IMR-90 (cell line): ENCODE data around the gene TRIM24. TPM values are rescaled to one million over a fixed set of nuclear protein-coding genes. Genes with fewer than 3 reads are reported as not detected.
"Not testable (repeated sequence)": the region's sequence is repeated elsewhere in the genome, so short reads cannot be mapped to it uniquely, and the experiment has no call there.

Experiments used
- ATAC-seq: fragments of 200-7000 bp; cut with Tn5 transposase; 2 replicates; pipeline ENCODE4 v1.9.1; 2020; ENCODE audit warnings: low read depth, mild to moderate bottlenecking, moderate library complexity
- BruUV-seq: library from RNA; stranded (reverse); fragments of 400-500 nt; replicated peaks from 2 replicates; lab custom pipeline; 2021; lab: Mats Ljungman, UMichigan
- CTCF ChIA-PET: fragments of 300-600 bp; formaldehyde crosslinking; extraction: SDS; loops from one replicate; lab custom pipeline; 2021; ENCODE audit warnings: antibody characterized with exemption; lab: Yijun Ruan, JAX
- POLR2A ChIA-PET: fragments of 300-600 bp; sonication (Branson Sonifier 250); formaldehyde crosslinking; loops from one replicate; lab custom pipeline; 2022; ENCODE audit warnings: antibody characterized with exemption; ENCODE audit not compliant: unreplicated experiment; lab: Charles Lee
- DNase-seq: peaks from one replicate; pipeline ENCODE4 v3.0.0; 2013
- H2AFZ ChIP-seq: replicated peaks from 2 replicates; pipeline ENCODE3; 2013; ENCODE audit warnings: low read length, mild to moderate bottlenecking; ENCODE audit not compliant: poor library complexity
- H2AK5ac ChIP-seq: 2 replicates; pipeline ENCODE4 v1.6.1; 2013; ENCODE audit warnings: low read depth, low read length, inconsistent platforms
- H2AK9ac ChIP-seq: replicated peaks from 2 replicates; pipeline ENCODE3; 2013; ENCODE audit warnings: mild to moderate bottlenecking, low read depth, low read length, moderate library complexity; ENCODE audit not compliant: poor library complexity
- H2BK120ac ChIP-seq: 2 replicates; pipeline ENCODE4 v1.6.1; 2013; ENCODE audit warnings: low read depth, low read length, inconsistent platforms
- H2BK15ac ChIP-seq: 3 replicates; pipeline ENCODE4 v1.6.1; 2013; ENCODE audit warnings: low read depth, low read length, inconsistent platforms
- H2BK20ac ChIP-seq: 2 replicates; pipeline ENCODE4 v1.6.1; 2013; ENCODE audit warnings: low read depth, mild to moderate bottlenecking, inconsistent platforms, low read length, moderate library complexity
- H2BK5ac ChIP-seq: 2 replicates; pipeline ENCODE4 v1.6.1; 2013; ENCODE audit warnings: mild to moderate bottlenecking, low read depth, low read length, inconsistent platforms; ENCODE audit not compliant: poor library complexity, severe bottlenecking
- H3K14ac ChIP-seq: replicated peaks from 2 replicates; pipeline ENCODE4 v1.6.1; 2013; ENCODE audit warnings: low read depth, low read length, inconsistent platforms
- H3K18ac ChIP-seq: 2 replicates; pipeline ENCODE4 v1.6.1; 2013; ENCODE audit warnings: low read depth, low read length, control low read depth
- H3K23ac ChIP-seq: 2 replicates; pipeline ENCODE4 v1.6.1; 2013; ENCODE audit warnings: low read depth, low read length, inconsistent platforms
- H3K27ac ChIP-seq: 2 replicates; pipeline ENCODE4 v1.5.1; 2013; ENCODE audit warnings: mild to moderate bottlenecking, control low read depth, low read length; ENCODE audit not compliant: insufficient read depth
- H3K27me3 ChIP-seq: 2 replicates; pipeline ENCODE4 v1.6.1; 2013; ENCODE audit warnings: low read length; ENCODE audit not compliant: control insufficient read depth, insufficient read depth
- H3K36me3 ChIP-seq: 2 replicates; pipeline ENCODE4 v1.6.1; 2013; ENCODE audit warnings: low read length, mixed read lengths; ENCODE audit not compliant: control insufficient read depth, insufficient read depth
- H3K4ac ChIP-seq: 2 replicates; pipeline ENCODE4 v1.6.1; 2013; ENCODE audit warnings: low read depth, low read length, inconsistent platforms
- H3K4me1 ChIP-seq: 2 replicates; pipeline ENCODE4 v1.6.1; 2013; ENCODE audit warnings: low read length, mixed read lengths; ENCODE audit not compliant: control insufficient read depth, insufficient read depth
- H3K4me2 ChIP-seq: 2 replicates; pipeline ENCODE4 v1.6.1; 2013; ENCODE audit warnings: low read depth, mild to moderate bottlenecking, control low read depth, low read length, moderate library complexity
- H3K4me3 ChIP-seq: 2 replicates; pipeline ENCODE4 v1.5.1; 2013; ENCODE audit warnings: low read depth, mild to moderate bottlenecking, control low read depth, low read length, moderate library complexity; ENCODE audit not compliant: insufficient read depth
- H3K56ac ChIP-seq: 2 replicates; pipeline ENCODE4 v1.6.1; 2013; ENCODE audit warnings: low read length, inconsistent platforms; ENCODE audit not compliant: insufficient read depth; ENCODE audit errors: extremely low read depth
- H3K79me1 ChIP-seq, 2 experiments: 2 replicates each; pipeline ENCODE4 v1.6.1; 2013; ENCODE audit warnings: low read length in 2 of 2, inconsistent platforms in 1 of 2, low read depth in 1 of 2
- H3K9ac ChIP-seq: 2 replicates; pipeline ENCODE4 v1.6.1; 2013; ENCODE audit warnings: low read depth, low read length, control low read depth
- H3K9me1 ChIP-seq: 2 replicates; pipeline ENCODE4 v1.6.1; 2013; ENCODE audit warnings: low read length, inconsistent platforms; ENCODE audit not compliant: insufficient read depth
- H3K9me3 ChIP-seq: 2 replicates; pipeline ENCODE4 v1.6.1; 2013; ENCODE audit warnings: low read length; ENCODE audit not compliant: control insufficient read depth, insufficient read depth
- H4K20me1 ChIP-seq: 2 replicates; pipeline ENCODE4 v1.6.1; 2013; ENCODE audit warnings: low read length, inconsistent platforms; ENCODE audit not compliant: insufficient read depth
- H4K5ac ChIP-seq: 2 replicates; pipeline ENCODE4 v1.6.1; 2013; ENCODE audit warnings: mild to moderate bottlenecking, low read depth, low read length, control low read depth
- H4K8ac ChIP-seq, 2 experiments: 2 replicates each; pipeline ENCODE4 v1.6.1; 2013; ENCODE audit warnings: low read depth in 2 of 2, low read length in 2 of 2, control low read depth in 1 of 2, inconsistent platforms in 1 of 2
- H4K91ac ChIP-seq: 2 replicates; pipeline ENCODE4 v1.6.1; 2013; ENCODE audit warnings: low read depth, low read length, inconsistent platforms; ENCODE audit not compliant: insufficient read depth
- CEBPB ChIP-seq: IDR thresholded peaks from 2 replicates; pipeline ENCODE4 v1.6.1; 2012; ENCODE audit warnings: low read depth, low read length, improper control_type of control experiment
- CTCF ChIP-seq: conservative IDR thresholded peaks from 2 replicates; pipeline ENCODE4 v1.5.1; 2012; ENCODE audit warnings: mild to moderate bottlenecking, low read depth, low read length, improper control_type of control experiment
- WGBS, 2 experiments: methylation state at CpG; one replicate each; pipeline versions ENCODE4 v1.1.5 to v1.1.7; 2013; ENCODE audit warnings: missing lambda C conversion rate in 2 of 2; ENCODE audit not compliant: insufficient read length in 1 of 2; ENCODE audit errors: extremely low coverage in 2 of 2; 5-methylcytosine and 5-hydroxymethylcytosine counted together
- dilution Hi-C: fragments of 300-500 bp; cut with HindIII; formaldehyde crosslinking; loops from one replicate; pipeline ENCODE4 v1.14.3; 2018; ENCODE audit warnings: low sequenced_read_pairs; ENCODE audit not compliant: unreplicated experiment
- in situ Hi-C: fragments of 300-500 bp; cut with MboI; formaldehyde crosslinking; loops from 3 replicates; pipeline ENCODE4 v1.14.3; 2019; ENCODE audit warnings: low sequenced_read_pairs, inconsistent platforms, mixed read lengths
- intact Hi-C: fragments of 100-400 bp; cut with micrococcal nuclease; formaldehyde crosslinking; loops from 2 replicates; pipeline ENCODE4 v1.10.0; 2022
- polyA plus RNA-seq, 3 experiments: library from polyadenylated mRNA; depleted of rRNA; stranded (reverse); fragments of >200 nt; gene quantifications; 2 replicates each; pipeline ENCODE4 v1.2.3, GENCODE V29; 2012; ENCODE audit warnings: low replicate concordance in 1 of 3
- total RNA-seq: library from RNA; depleted of rRNA; stranded (reverse); fragments of >200 nt; gene quantifications from 2 replicates; pipeline ENCODE4 v1.2.3, GENCODE V29; 2012

The TRIM24 gene
- total and polyA plus RNA-seq, 2 of the 4 experiments (the other 2 are of a cell fraction), result 4.1 to 5.7 TPM

DNA sequence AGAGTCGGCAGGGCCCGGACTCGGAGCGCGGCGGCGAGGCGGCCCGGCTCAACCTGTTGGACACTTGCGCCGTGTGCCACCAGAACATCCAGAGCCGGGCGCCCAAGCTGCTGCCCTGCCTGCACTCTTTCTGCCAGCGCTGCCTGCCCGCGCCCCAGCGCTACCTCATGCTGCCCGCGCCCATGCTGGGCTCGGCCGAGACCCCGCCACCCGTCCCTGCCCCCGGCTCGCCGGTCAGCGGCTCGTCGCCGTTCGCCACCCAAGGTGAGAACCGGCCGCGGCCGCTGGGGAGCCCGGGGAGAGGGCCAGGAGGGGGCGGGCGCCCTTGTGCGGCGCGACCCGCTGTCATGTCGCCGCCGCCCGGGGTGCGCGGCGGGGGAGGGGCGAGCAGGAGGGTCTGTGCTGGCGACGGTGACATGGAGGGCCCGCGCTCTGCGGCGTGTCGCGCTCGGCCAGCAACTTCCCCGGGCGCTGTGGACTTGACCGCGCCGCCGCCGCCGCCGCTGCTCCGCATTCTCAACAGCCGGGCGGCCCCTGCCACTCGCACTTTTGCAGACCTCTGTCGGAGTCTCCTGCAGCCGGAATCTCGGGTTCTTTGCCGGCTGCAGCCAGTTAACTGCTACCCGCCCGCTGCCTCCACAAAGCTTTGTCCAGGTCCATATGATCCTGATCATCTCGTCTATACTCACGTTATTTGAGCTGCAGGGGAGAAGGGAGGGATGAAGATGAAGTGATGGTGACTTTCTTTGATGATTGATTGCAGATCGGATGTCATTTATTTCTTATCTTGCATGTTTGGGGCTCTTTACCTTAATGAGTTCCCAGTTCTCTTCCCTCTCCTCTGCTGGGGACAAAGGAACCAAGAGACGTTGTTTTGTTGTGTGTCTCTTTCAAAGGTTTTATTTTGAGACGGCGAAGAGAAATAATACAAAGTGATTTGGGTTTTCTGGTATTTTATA lies 869 bp downstream of the TRIM24 start:
- CTCF ChIA-PET, result no interaction called here
- Histone ChIP-seq H4K20me1 (no peaks in the 10 kb centered on the region; the same call in none of the 2 replicates), H3K18ac (no peak overlapping the region), H4K5ac (no peak overlapping the region), H2AK9ac (peak overlapping the region; percentile 92), H2BK120ac (no peak overlapping the region), H3K27ac (peak overlapping the region; percentile 65; the same call in 1 of the 2 replicates), H3K4ac (no peak overlapping the region), H3K4me3 (peak overlapping the region; percentile 97), H3K56ac (peak overlapping the region; percentile 62; the same call in 1 of the 2 replicates), H4K8ac (no peak overlapping the region), H3K4me2 (peak overlapping the region; percentile 92), H3K9me1 (no peaks in the 10 kb centered on the region), H3K4me1 (peaks cover 3% of the 10 kb centered on the region; the same call in 1 of the 2 replicates), H3K9me3 (no peaks in the 10 kb centered on the region), H2AK5ac (no peak overlapping the region), H3K9ac (peak overlapping the region; percentile 92), H2BK5ac (peak overlapping the region; percentile 52), H3K79me1 (peaks cover 7 to 19% of the 10 kb centered on the region in 2 experiments; a peak in 3 of 4 replicates), H3K23ac (peak overlapping the region; percentile 99), H2BK20ac (no peak overlapping the region), H2BK15ac (no peak overlapping the region), H3K36me3 (no peaks in the 10 kb centered on the region), H2AFZ (peak overlapping the region; percentile 94), H3K27me3 (no peaks in the 10 kb centered on the region), H4K91ac (no peak overlapping the region), H3K14ac (peak overlapping the region; percentile 43)
- BruUV-seq, result no TSS peak
- ATAC-seq (peak; percentile 18), DNase-seq (peak; percentile 33)
- TF ChIP-seq CTCF (0 out of 2 replicates have a peak, but pooled peaks have one; percentile 1), CEBPB (no peak)
- 1% methylated on average over 47 of the region's 84 CpGs; no CpG with 5 or more reads in 1 of the 2 experiments for WGBS, 2 experiments
- in situ Hi-C loops, result no loop called here
- dilution Hi-C loops, result no loop called here
- POLR2A ChIA-PET, result no interaction called here
- intact Hi-C loops, result loop anchor here (1.0 to 5.0 kb wide), 2 partner anchors 111 to 277 kb away; no protein-coding TSS in a partner anchor

DNA sequence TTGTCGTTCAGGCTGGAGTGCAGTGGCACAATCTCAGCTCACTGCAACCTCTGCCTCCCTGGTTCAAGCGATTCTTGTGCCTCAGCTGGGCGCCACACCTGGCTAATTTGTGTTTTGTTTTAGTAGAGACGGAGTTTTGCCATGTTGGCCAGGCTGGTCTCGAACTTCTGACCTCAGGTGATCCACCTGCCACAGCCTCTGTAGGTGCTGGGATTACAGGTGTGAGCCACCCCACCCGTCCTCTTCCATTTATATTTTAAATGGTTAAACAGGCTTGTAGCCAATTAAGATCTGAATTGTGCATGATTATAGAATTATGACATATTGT lies 3.2 kb downstream of the TRIM24 start:
- 100% methylated on average over 2 of the region's 6 CpGs; no CpG with 5 or more reads in 1 of the 2 experiments for WGBS, 2 experiments
- H3K56ac ChIP-seq, H2AK9ac ChIP-seq, H3K23ac ChIP-seq, H3K27ac ChIP-seq, H4K20me1 ChIP-seq, H3K9me3 ChIP-seq, dilution Hi-C loops, H4K8ac ChIP-seq, H3K27me3 ChIP-seq, H2BK120ac ChIP-seq, in situ Hi-C loops, H4K91ac ChIP-seq, H3K4me1 ChIP-seq, DNase-seq, H3K4me3 ChIP-seq, H3K4me2 ChIP-seq, H2BK15ac ChIP-seq, H3K9me1 ChIP-seq, H3K9ac ChIP-seq, H4K5ac ChIP-seq, POLR2A ChIA-PET, H2AFZ ChIP-seq, H2AK5ac ChIP-seq, H3K18ac ChIP-seq, H3K36me3 ChIP-seq, ATAC-seq, H3K14ac ChIP-seq, H2BK20ac ChIP-seq, H2BK5ac ChIP-seq, BruUV-seq, H3K4ac ChIP-seq: not testable (repeated sequence)
- CTCF ChIA-PET, result interaction anchor here (0.7 kb wide), 1 partner anchor 66 kb away, joined by 3 read pairs; no protein-coding TSS in a partner anchor
- H3K79me1 ChIP-seq, result peaks cover 7 to 22% of the 10 kb centered on the region in 2 experiments; a peak in 3 of 4 replicates
- intact Hi-C loops, result loop anchor here (5.0 kb wide), 1 partner anchor 109 kb away; no protein-coding TSS in a partner anchor
